GM12878 (cell line): ENCODE results near the gene LAMB4. TPM values are rescaled to one million over a fixed set of nuclear protein-coding genes. Genes with fewer than 3 reads are reported as not detected.

Experiments
- ATAC-seq: fragments of 200-7000 bp; cut with Tn5 transposase; 3 replicates; pipeline ENCODE4 v1.9.1; 2020; ENCODE audit warnings: mild to moderate bottlenecking, moderate library complexity
- BruUV-seq: library from RNA; stranded (reverse); fragments of 400-500 nt; replicated peaks from 2 replicates; lab custom pipeline; 2021; lab: Mats Ljungman, UMichigan
- CTCF ChIA-PET: fragments of 300-600 bp; sonication (Branson Sonifier 250); formaldehyde crosslinking; extraction: SDS; loops from one replicate; lab custom pipeline; 2021; ENCODE audit warnings: inconsistent platforms; lab: Yijun Ruan, JAX
- POLR2A ChIA-PET: fragments of 350-600 bp; formaldehyde crosslinking; extraction: SDS; loops from one replicate; lab custom pipeline; 2021; ENCODE audit warnings: inconsistent platforms; lab: Charles Lee
- RAD21 ChIA-PET: fragments of 300-600 bp; sonication (Branson Sonifier 250); formaldehyde crosslinking; loops from one replicate; lab custom pipeline; 2023; ENCODE audit warnings: antibody characterized with exemption; ENCODE audit not compliant: unreplicated experiment; lab: Charles Lee
- SMC1A ChIA-PET: fragments of 300-600 bp; sonication (Branson Sonifier 250); formaldehyde crosslinking; loops from one replicate; lab custom pipeline; 2023; ENCODE audit not compliant: unreplicated experiment, uncharacterized antibody; lab: Charles Lee
- DNase-seq: peaks from one replicate; pipeline ENCODE4 v3.0.0-alpha.2; 2011; ENCODE audit warnings: low read depth, low spot score
- FAIRE-seq: peaks from 3 replicates; lab custom pipeline; 2011; peaks lifted over from hg19 to GRCh38; lab: Jason Lieb, UNC
- H2AFZ ChIP-seq: 2 replicates; pipeline ENCODE4 v1.6.0; 2011; ENCODE audit warnings: low read depth, low read length, control low read depth; ENCODE audit not compliant: control insufficient read depth
- H3K27ac ChIP-seq: 2 replicates; pipeline ENCODE4 v1.5.1; 2011; ENCODE audit warnings: control low read depth; ENCODE audit not compliant: control insufficient read depth, insufficient read depth
- H3K27me3 ChIP-seq, 2 experiments: replicated peaks in 1 of 2; 2 replicates each; pipeline versions ENCODE4 v1.6.0 to v1.6.1; 2011; ENCODE audit warnings: low read length in 1 of 2; ENCODE audit not compliant: control insufficient read depth in 2 of 2, insufficient read depth in 2 of 2
- H3K36me3 ChIP-seq, 2 experiments: 2 replicates each; pipeline ENCODE4 v1.5.1; 2011; ENCODE audit warnings: low read length in 1 of 2; ENCODE audit not compliant: control insufficient read depth in 2 of 2, insufficient read depth in 2 of 2
- H3K4me1 ChIP-seq: 2 replicates; pipeline ENCODE4 v1.6.1; 2011; ENCODE audit warnings: mild to moderate bottlenecking, low read length, moderate library complexity, mixed read lengths; ENCODE audit not compliant: control insufficient read depth, insufficient read depth
- H3K4me2 ChIP-seq: 2 replicates; pipeline ENCODE4 v1.6.0; 2011; ENCODE audit warnings: control low read depth; ENCODE audit not compliant: control insufficient read depth, insufficient read depth
- H3K4me3 ChIP-seq: fragments of 200-600 bp; sonication (generic); 2 replicates; pipeline ENCODE4 v1.5.1; 2016
- H3K79me2 ChIP-seq: 2 replicates; pipeline ENCODE4 v1.6.0; 2011; ENCODE audit warnings: low read length; ENCODE audit not compliant: control insufficient read depth, insufficient read depth
- H3K9ac ChIP-seq: 2 replicates; pipeline ENCODE4 v1.8.0; 2011; ENCODE audit warnings: low read length, control low read depth, mixed read lengths; ENCODE audit not compliant: control insufficient read depth, insufficient read depth
- H3K9me3 ChIP-seq: replicated peaks from 3 replicates; pipeline ENCODE4 v1.5.1; 2011; ENCODE audit warnings: mild to moderate bottlenecking, low read length; ENCODE audit not compliant: control insufficient read depth, insufficient read depth
- H4K20me1 ChIP-seq: 2 replicates; pipeline ENCODE4 v1.6.0; 2011; ENCODE audit not compliant: control insufficient read depth, insufficient read depth
- BACH1 ChIP-seq: fragments of 450-650 bp; IDR thresholded peaks from 2 replicates; pipeline ENCODE4 v1.6.1; 2017; ENCODE audit warnings: mild to moderate bottlenecking, borderline replicate concordance
- BHLHE40 ChIP-seq, 2 experiments: fragments of 450-650 bp in 1 of 2; IDR thresholded peaks; 2 replicates each; pipeline ENCODE4 v1.6.1; 2011 to 2017; ENCODE audit warnings: low read depth in 2 of 2, borderline replicate concordance in 1 of 2, improper control_type of control experiment in 1 of 2, low read length in 1 of 2, mild to moderate bottlenecking in 1 of 2
- FOXM1 ChIP-seq: IDR thresholded peaks from 2 replicates; pipeline ENCODE4 v1.6.1; 2012; ENCODE audit warnings: low read depth, mild to moderate bottlenecking, inconsistent platforms, low read length, moderate library complexity
- HCFC1 ChIP-seq: fragments of 150-350 bp; IDR thresholded peaks from 2 replicates; pipeline ENCODE4 v1.6.1; 2014; ENCODE audit warnings: low read length
- NKRF ChIP-seq: fragments of 450-650 bp; conservative IDR thresholded peaks from 2 replicates; pipeline ENCODE4 v1.6.1; 2017; ENCODE audit warnings: mild to moderate bottlenecking, moderate library complexity
- RB1 ChIP-seq: fragments of 450-650 bp; formaldehyde crosslinking; IDR thresholded peaks from 2 replicates; pipeline ENCODE4 v1.6.1; 2017; ENCODE audit warnings: mild to moderate bottlenecking, borderline replicate concordance
- SIX5 ChIP-seq: IDR thresholded peaks from 2 replicates; pipeline ENCODE4 v1.6.1; 2011; ENCODE audit warnings: mild to moderate bottlenecking, low read depth, low read length, moderate library complexity; ENCODE audit not compliant: severe bottlenecking
- STAT3 ChIP-seq: IDR thresholded peaks from 2 replicates; pipeline ENCODE4 v1.6.1; 2011; ENCODE audit warnings: low read depth, low read length, improper control_type of control experiment
- TCF3 ChIP-seq: IDR thresholded peaks from 2 replicates; pipeline ENCODE4 v1.6.1; 2012; ENCODE audit warnings: low read depth, mild to moderate bottlenecking, low read length, borderline replicate concordance; ENCODE audit not compliant: insufficient read depth
- USF1 ChIP-seq: IDR thresholded peaks from 2 replicates; pipeline ENCODE4 v1.6.1; 2011; ENCODE audit warnings: borderline replicate concordance, low read depth, mild to moderate bottlenecking, moderate library complexity, mixed read lengths, low read length; ENCODE audit not compliant: insufficient read depth; ENCODE audit errors: extremely low read length
- ZNF274 ChIP-seq: IDR thresholded peaks from one replicate; pipeline ENCODE4 v1.8.0; 2011; ENCODE audit not compliant: insufficient read length, insufficient read depth
- ZNF622 ChIP-seq: fragments of 450-650 bp; IDR thresholded peaks from 2 replicates; pipeline ENCODE4 v1.6.1; 2017; ENCODE audit warnings: mild to moderate bottlenecking, inconsistent platforms
- WGBS: methylation state at CpG from one replicate; pipeline ENCODE4 v1.1.6; 2016; ENCODE audit warnings: low lambda C conversion rate; ENCODE audit not compliant: insufficient replicate concordance, insufficient coverage; ENCODE audit errors: missing lambda C conversion rate; 5-methylcytosine and 5-hydroxymethylcytosine counted together
- in situ Hi-C: fragments of 300-500 bp; cut with MboI; formaldehyde crosslinking; loops from 9 replicates; pipeline ENCODE4 v1.14.3; 2018; ENCODE audit warnings: mixed read lengths
- intact Hi-C: fragments of 100-400 bp; cut with micrococcal nuclease; formaldehyde crosslinking; loops from one replicate; pipeline ENCODE4 v1.14.2; 2022; ENCODE audit not compliant: unreplicated experiment
- polyA plus RNA-seq, 11 experiments: library from polyadenylated mRNA; depleted of rRNA in 4 of 11; unstranded in 6 of 11; stranded (reverse) in 5 of 11; fragments of >200 nt; fragmentation: Nextera tagmentation in 4 of 11; fragmentation: Illumina TruSeq in 1 of 11; extraction: Ambion mirVana in 4 of 11; extraction: Trizol in 1 of 11; gene quantifications; 1 replicate in 1 of 11; 2 replicates in 10 of 11; pipeline versions ENCODE4 v1.2.1 to v1.2.3, GENCODE V29; 2011 to 2016; ENCODE audit warnings: inconsistent platforms in 2 of 11, missing spikeins in 2 of 11, low read depth in 1 of 11
- total RNA-seq, 4 experiments: library from RNA; depleted of rRNA in 3 of 4; stranded (reverse); fragments of >200 nt in 3 of 4; fragmentation: Illumina TruSeq in 1 of 4; extraction: Trizol in 1 of 4; gene quantifications; 2 replicates each; pipeline versions ENCODE4 v1.2.1 to v1.2.3, GENCODE V29; 2013 to 2021
- TF ChIP-seq, protein P1 (sequence below): fragments of 450-650 bp; IDR thresholded peaks from 2 replicates; pipeline ENCODE4 v1.6.1; 2016; ENCODE audit warnings: mild to moderate bottlenecking
- TF ChIP-seq, protein P2 (sequence below): fragments of 450-650 bp; IDR thresholded peaks from 2 replicates; pipeline ENCODE4 v1.6.1; 2017; ENCODE audit warnings: borderline replicate concordance

Gene LAMB4
- total and polyA plus RNA-seq, 10 of the 15 experiments (the other 5 are each of a cell fraction or from before 2014, with no cell fraction given), result 0.04 to 0.06 TPM; not detected in 8

GRCh38 chr7:107996072-107996882, 133.9 kb downstream of the LAMB4 start:
- intact Hi-C loops, result no loop called here
- in situ Hi-C loops, result no loop called here
- no peak for DNase-seq
- H3K9ac ChIP-seq, result no peak overlapping the region
- no peak overlapping the region for H3K4me3 ChIP-seq
- H3K27me3 ChIP-seq, result peaks cover 0 to 4% of the 10 kb centered on the region in 2 experiments; a peak in 3 of 4 replicates
- H4K20me1 ChIP-seq, result no peaks in the 10 kb centered on the region
- no peaks in the 10 kb centered on the region for H3K79me2 ChIP-seq
- H2AFZ ChIP-seq, result no peak overlapping the region
- CTCF ChIA-PET, result no interaction called here
- POLR2A ChIA-PET, result no interaction called here
- SMC1A ChIA-PET, result no interaction called here
- FAIRE-seq, result no peak
- RAD21 ChIA-PET, result no interaction called here
- H3K36me3 ChIP-seq, result no peaks in the 10 kb centered on the region
- no peak overlapping the region for H3K27ac ChIP-seq
- H3K4me2 ChIP-seq, result no peak overlapping the region
- ATAC-seq, result no peak
- WGBS, result 51% methylated on average over 7 of the region's 7 CpGs
- TF ChIP-seq HCFC1, result no peak
- no peak for TF ChIP-seq BACH1
- no peak for TF ChIP-seq TCF3
- TF ChIP-seq NKRF, result no peak
- TF ChIP-seq, protein P1, sequence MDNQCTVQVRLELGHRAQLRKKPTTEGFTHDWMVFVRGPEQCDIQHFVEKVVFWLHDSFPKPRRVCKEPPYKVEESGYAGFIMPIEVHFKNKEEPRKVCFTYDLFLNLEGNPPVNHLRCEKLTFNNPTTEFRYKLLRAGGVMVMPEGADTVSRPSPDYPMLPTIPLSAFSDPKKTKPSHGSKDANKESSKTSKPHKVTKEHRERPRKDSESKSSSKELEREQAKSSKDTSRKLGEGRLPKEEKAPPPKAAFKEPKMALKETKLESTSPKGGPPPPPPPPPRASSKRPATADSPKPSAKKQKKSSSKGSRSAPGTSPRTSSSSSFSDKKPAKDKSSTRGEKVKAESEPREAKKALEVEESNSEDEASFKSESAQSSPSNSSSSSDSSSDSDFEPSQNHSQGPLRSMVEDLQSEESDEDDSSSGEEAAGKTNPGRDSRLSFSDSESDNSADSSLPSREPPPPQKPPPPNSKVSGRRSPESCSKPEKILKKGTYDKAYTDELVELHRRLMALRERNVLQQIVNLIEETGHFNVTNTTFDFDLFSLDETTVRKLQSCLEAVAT, result no peak
- no peak for TF ChIP-seq USF1
- TF ChIP-seq ZNF622, result no peak
- TF ChIP-seq SIX5, result no peak
- no peak for TF ChIP-seq RB1
- no peak for TF ChIP-seq BHLHE40 (IDR thresholded peaks at IDR 0.05; ENCODE audit: borderline replicate concordance in 1 of 2, low read depth in 2 of 2, low read length in 1 of 2)
- TF ChIP-seq FOXM1, result no peak
- TF ChIP-seq, protein P2, sequence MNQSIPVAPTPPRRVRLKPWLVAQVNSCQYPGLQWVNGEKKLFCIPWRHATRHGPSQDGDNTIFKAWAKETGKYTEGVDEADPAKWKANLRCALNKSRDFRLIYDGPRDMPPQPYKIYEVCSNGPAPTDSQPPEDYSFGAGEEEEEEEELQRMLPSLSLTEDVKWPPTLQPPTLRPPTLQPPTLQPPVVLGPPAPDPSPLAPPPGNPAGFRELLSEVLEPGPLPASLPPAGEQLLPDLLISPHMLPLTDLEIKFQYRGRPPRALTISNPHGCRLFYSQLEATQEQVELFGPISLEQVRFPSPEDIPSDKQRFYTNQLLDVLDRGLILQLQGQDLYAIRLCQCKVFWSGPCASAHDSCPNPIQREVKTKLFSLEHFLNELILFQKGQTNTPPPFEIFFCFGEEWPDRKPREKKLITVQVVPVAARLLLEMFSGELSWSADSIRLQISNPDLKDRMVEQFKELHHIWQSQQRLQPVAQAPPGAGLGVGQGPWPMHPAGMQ, result no peak
- TF ChIP-seq STAT3, result no peak
- TF ChIP-seq ZNF274, result no peak
- no peaks in the 10 kb centered on the region for H3K9me3 ChIP-seq
- no TSS peak for BruUV-seq
- no peaks in the 10 kb centered on the region for H3K4me1 ChIP-seq
